ENCODE measurements around the gene MFSD2A. TPM values are rescaled to one million over a fixed set of nuclear protein-coding genes. Genes with fewer than 3 reads are reported as not detected.

The MFSD2A gene
- total and polyA plus RNA-seq, 8 donors, result 0.75 to 16.1 (median 6.4) TPM; not detected in 1

DNA sequence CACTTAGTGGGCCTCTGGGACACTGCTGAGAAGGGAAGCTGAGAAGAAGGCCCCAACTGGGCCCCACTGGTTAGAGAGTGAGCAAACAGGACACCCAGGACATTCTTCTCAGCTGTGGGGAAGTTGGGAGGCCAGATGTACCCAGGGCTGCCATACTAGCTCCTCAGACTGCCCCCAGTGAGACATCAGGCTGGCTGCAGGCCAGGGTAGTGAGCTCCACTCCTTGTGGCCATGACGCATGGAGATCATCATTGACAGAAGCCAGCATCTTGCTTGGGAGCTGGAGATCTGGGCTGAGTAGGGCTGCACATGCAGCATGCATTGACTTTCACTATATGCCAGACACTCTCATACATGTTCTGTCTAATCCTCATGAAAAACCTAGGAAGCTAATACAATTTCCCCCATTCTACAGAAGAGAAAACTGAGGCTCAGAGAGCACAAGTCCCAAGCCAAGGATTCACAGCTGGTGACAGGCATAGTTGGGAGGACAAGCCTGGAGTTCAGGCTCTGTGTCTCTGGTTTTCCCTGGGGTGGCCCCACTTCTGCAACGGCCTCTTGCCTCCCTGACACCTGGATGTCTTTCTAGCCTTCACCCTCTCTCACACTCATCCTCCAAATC, 29.1 kb upstream of the MFSD2A start:
- WGBS, 5 donors, result 67 to 97% (median 92%) methylated on average over 1 to 2 of the region's 2 CpGs
- Histone ChIP-seq H3K4me3 (no peak overlapping the region), H3K4me1 (peaks cover 0 to 22% (median 16%) of the 10 kb centered on the region in 4 donors), H3K27ac (no peak overlapping the region), H3K36me3 (no peaks in the 10 kb centered on the region), H3K9me3 (no peaks in the 10 kb centered on the region), H3K27me3 (peaks cover 0 to 16% (median 5%) of the 10 kb centered on the region in 3 donors)
- intact Hi-C loops (cut with DNase I; ENCODE audit: low total_unique reads), result loop anchor here (10.0 kb wide), 1 partner anchor 99 kb away; no protein-coding TSS in a partner anchor
- no peak for DNase-seq
- TF ChIP-seq, protein P1, sequence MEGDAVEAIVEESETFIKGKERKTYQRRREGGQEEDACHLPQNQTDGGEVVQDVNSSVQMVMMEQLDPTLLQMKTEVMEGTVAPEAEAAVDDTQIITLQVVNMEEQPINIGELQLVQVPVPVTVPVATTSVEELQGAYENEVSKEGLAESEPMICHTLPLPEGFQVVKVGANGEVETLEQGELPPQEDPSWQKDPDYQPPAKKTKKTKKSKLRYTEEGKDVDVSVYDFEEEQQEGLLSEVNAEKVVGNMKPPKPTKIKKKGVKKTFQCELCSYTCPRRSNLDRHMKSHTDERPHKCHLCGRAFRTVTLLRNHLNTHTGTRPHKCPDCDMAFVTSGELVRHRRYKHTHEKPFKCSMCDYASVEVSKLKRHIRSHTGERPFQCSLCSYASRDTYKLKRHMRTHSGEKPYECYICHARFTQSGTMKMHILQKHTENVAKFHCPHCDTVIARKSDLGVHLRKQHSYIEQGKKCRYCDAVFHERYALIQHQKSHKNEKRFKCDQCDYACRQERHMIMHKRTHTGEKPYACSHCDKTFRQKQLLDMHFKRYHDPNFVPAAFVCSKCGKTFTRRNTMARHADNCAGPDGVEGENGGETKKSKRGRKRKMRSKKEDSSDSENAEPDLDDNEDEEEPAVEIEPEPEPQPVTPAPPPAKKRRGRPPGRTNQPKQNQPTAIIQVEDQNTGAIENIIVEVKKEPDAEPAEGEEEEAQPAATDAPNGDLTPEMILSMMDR (IDR thresholded peaks at IDR 0.05), result no peak
- TF ChIP-seq POLR2A (IDR thresholded peaks at IDR 0.05), result no peak
- TF ChIP-seq EP300 (IDR thresholded peaks at IDR 0.05), result no peak
- no peak for TF ChIP-seq POLR2AphosphoS5 (IDR thresholded peaks at IDR 0.05)

DNA sequence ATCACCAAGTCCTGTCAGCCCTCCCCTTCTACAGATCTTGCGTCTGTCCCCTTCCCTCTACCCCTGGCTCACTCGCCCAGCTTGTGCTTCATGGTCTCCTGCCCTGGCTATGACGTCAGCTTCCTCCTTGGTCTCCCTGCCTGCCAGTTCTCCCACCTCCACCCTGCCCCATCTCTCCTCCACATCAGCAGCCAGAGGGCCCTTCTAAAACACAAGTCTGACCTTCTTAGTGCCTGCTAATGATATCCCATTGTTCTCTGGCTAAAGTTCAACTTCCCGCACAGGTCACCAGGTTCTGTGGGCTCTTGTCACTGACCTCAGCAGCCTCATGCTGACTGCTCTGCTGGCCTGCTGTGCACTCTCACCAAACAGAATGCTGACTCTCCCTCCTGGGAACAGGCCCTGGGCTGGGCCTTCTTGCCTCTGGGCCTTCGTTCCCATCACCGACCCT, 28.6 kb upstream of the MFSD2A start:
- H3K4me1 ChIP-seq, result peaks cover 0 to 22% (median 16%) of the 10 kb centered on the region in 4 donors
- peaks cover 0 to 16% (median 5%) of the 10 kb centered on the region in 3 donors for H3K27me3 ChIP-seq
- DNase-seq, result peak in 1 of 2 donors; percentile 25
- H3K4me3 ChIP-seq, result no peak overlapping the region
- H3K36me3 ChIP-seq, result no peaks in the 10 kb centered on the region
- H3K27ac ChIP-seq, result no peak overlapping the region
- intact Hi-C loops (cut with DNase I; ENCODE audit: low total_unique reads), result loop anchor here (10.0 kb wide), 1 partner anchor 98 kb away; no protein-coding TSS in a partner anchor
- no peaks in the 10 kb centered on the region for H3K9me3 ChIP-seq
- 45 to 61% (median 51%) methylated on average over 6 of the region's 6 CpGs for WGBS, 5 donors
- TF ChIP-seq POLR2AphosphoS5 (IDR thresholded peaks at IDR 0.05) (no peak), POLR2A (IDR thresholded peaks at IDR 0.05) (no peak), EP300 (IDR thresholded peaks at IDR 0.05) (no peak)
- TF ChIP-seq, protein P1 (IDR thresholded peaks at IDR 0.05), result no peak

GRCh38 chr1:39926820-39927219, 28.1 kb upstream of the MFSD2A start:
- peaks cover 0 to 22% (median 16%) of the 10 kb centered on the region in 4 donors for H3K4me1 ChIP-seq
- DNase-seq, result no peak
- H3K27me3 ChIP-seq, result peaks cover 0 to 14% (median 5%) of the 10 kb centered on the region in 3 donors
- TF ChIP-seq EP300 (IDR thresholded peaks at IDR 0.05) (no peak), POLR2A (IDR thresholded peaks at IDR 0.05) (no peak), POLR2AphosphoS5 (IDR thresholded peaks at IDR 0.05) (no peak)
- TF ChIP-seq, protein P1 (IDR thresholded peaks at IDR 0.05), result no peak
- intact Hi-C loops (cut with DNase I; ENCODE audit: low total_unique reads), result loop anchor here (10.0 kb wide), 1 partner anchor 98 kb away; no protein-coding TSS in a partner anchor
- no peaks in the 10 kb centered on the region for H3K36me3 ChIP-seq
- no peak overlapping the region for H3K4me3 ChIP-seq
- H3K27ac ChIP-seq, result no peak overlapping the region
- WGBS, 5 donors, result 30 to 61% (median 34%) methylated on average over 6 of the region's 6 CpGs
- no peaks in the 10 kb centered on the region for H3K9me3 ChIP-seq

GRCh38 chr1:39927538-39927937, 27.4 kb upstream of the MFSD2A start:
- no peaks in the 10 kb centered on the region for H3K9me3 ChIP-seq
- peaks cover 0 to 15% (median 11%) of the 10 kb centered on the region in 4 donors for H3K4me1 ChIP-seq
- no peaks in the 10 kb centered on the region for H3K36me3 ChIP-seq
- H3K4me3 ChIP-seq, result no peak overlapping the region
- no peak overlapping the region for H3K27ac ChIP-seq
- peaks cover 0 to 6% (median under 1%) of the 10 kb centered on the region in 3 donors for H3K27me3 ChIP-seq
- WGBS, 5 donors, result 49 to 69% (median 60%) methylated on average over 3 of the region's 3 CpGs
- no peak for DNase-seq
- TF ChIP-seq EP300 (IDR thresholded peaks at IDR 0.05) (no peak), POLR2A (IDR thresholded peaks at IDR 0.05) (no peak)
- TF ChIP-seq, protein P1 (IDR thresholded peaks at IDR 0.05), result no peak
- intact Hi-C loops (cut with DNase I; ENCODE audit: low total_unique reads), result loop anchor here (10.0 kb wide), 1 partner anchor 97 kb away; no protein-coding TSS in a partner anchor

All from stomach (tissue), 9 donors.